H9 (cell line): Measurements from ENCODE around the gene ADAM33. TPM values are rescaled to one million over a fixed set of nuclear protein-coding genes. Genes with fewer than 3 reads are reported as not detected.

Experiments
- DNase-seq: peaks from one replicate; pipeline ENCODE4 v3.0.0-alpha.2; 2017
- H2AFZ ChIP-seq: one replicate; pipeline ENCODE4 v1.6.1; 2013; ENCODE audit warnings: mild to moderate bottlenecking, low read length, control low read depth, moderate library complexity
- H2AK5ac ChIP-seq: 2 replicates; pipeline ENCODE4 v1.6.1; 2013; ENCODE audit warnings: low read length, control low read depth, mixed read lengths; ENCODE audit not compliant: insufficient read length
- H2BK120ac ChIP-seq: one replicate; pipeline ENCODE4 v1.6.1; 2013; ENCODE audit warnings: low read depth, mild to moderate bottlenecking, low read length, control low read depth, inconsistent platforms; ENCODE audit not compliant: poor library complexity, severe bottlenecking
- H2BK12ac ChIP-seq: 2 replicates; pipeline ENCODE4 v1.6.1; 2013; ENCODE audit warnings: low read length, control low read depth, mixed read lengths, low read depth; ENCODE audit not compliant: insufficient read length
- H2BK15ac ChIP-seq: 2 replicates; pipeline ENCODE4 v1.6.1; 2013; ENCODE audit warnings: low read depth, low read length, control low read depth
- H2BK20ac ChIP-seq: one replicate; pipeline ENCODE4 v1.6.1; 2013; ENCODE audit warnings: low read depth, mild to moderate bottlenecking, low read length, control low read depth, inconsistent platforms; ENCODE audit not compliant: poor library complexity, severe bottlenecking
- H2BK5ac ChIP-seq: 2 replicates; pipeline ENCODE4 v1.6.1; 2013; ENCODE audit warnings: low read length, control low read depth, mixed read lengths; ENCODE audit not compliant: insufficient read length
- H3K14ac ChIP-seq: 2 replicates; pipeline ENCODE4 v1.6.1; 2013; ENCODE audit warnings: low read length, control low read depth; ENCODE audit not compliant: insufficient read depth
- H3K18ac ChIP-seq: 2 replicates; pipeline ENCODE4 v1.6.1; 2013; ENCODE audit warnings: low read depth, mild to moderate bottlenecking, mixed read lengths, low read length, control low read depth; ENCODE audit not compliant: insufficient read length
- H3K23ac ChIP-seq: 2 replicates; pipeline ENCODE4 v1.6.1; 2013; ENCODE audit warnings: low read length, control low read depth, mixed read lengths, low read depth; ENCODE audit not compliant: insufficient read length
- H3K23me2 ChIP-seq: 2 replicates; pipeline ENCODE4 v1.6.1; 2013; ENCODE audit warnings: low read depth, mild to moderate bottlenecking, mixed read lengths, low read length, control low read depth; ENCODE audit not compliant: insufficient read length, poor library complexity, severe bottlenecking
- H3K27ac ChIP-seq: 2 replicates; pipeline ENCODE4 v1.5.1; 2013; ENCODE audit warnings: low read length, control low read depth, mixed read lengths, low read depth; ENCODE audit not compliant: insufficient read length
- H3K27me3 ChIP-seq: 2 replicates; pipeline ENCODE4 v1.6.1; 2013; ENCODE audit warnings: low read length, control low read depth, inconsistent platforms; ENCODE audit not compliant: insufficient read depth
- H3K4ac ChIP-seq: 2 replicates; pipeline ENCODE4 v1.6.1; 2013; ENCODE audit warnings: low read depth, mild to moderate bottlenecking, control low read depth, inconsistent platforms, low read length, moderate library complexity
- H3K4me1 ChIP-seq: 2 replicates; pipeline ENCODE4 v1.6.1; 2013; ENCODE audit warnings: low read length, control low read depth, inconsistent platforms; ENCODE audit not compliant: insufficient read depth
- H3K4me2 ChIP-seq: 2 replicates; pipeline ENCODE4 v1.6.1; 2013; ENCODE audit warnings: low read length, control low read depth, mixed read lengths; ENCODE audit not compliant: insufficient read length, insufficient read depth
- H3K56ac ChIP-seq: 2 replicates; pipeline ENCODE4 v1.6.1; 2013; ENCODE audit warnings: low read depth, mild to moderate bottlenecking, mixed read lengths, low read length, control low read depth; ENCODE audit not compliant: insufficient read length
- H3K79me1 ChIP-seq: 2 replicates; pipeline ENCODE4 v1.6.1; 2013; ENCODE audit warnings: low read depth, mild to moderate bottlenecking, moderate library complexity, low read length, control low read depth, inconsistent platforms; ENCODE audit not compliant: insufficient read depth, poor library complexity, severe bottlenecking
- H3K79me2 ChIP-seq: 2 replicates; pipeline ENCODE4 v1.6.1; 2013; ENCODE audit warnings: low read length, control low read depth, inconsistent platforms; ENCODE audit not compliant: insufficient read depth
- H3K9ac ChIP-seq: 2 replicates; pipeline ENCODE4 v1.6.1; 2013; ENCODE audit warnings: low read length, control low read depth, mixed read lengths; ENCODE audit not compliant: insufficient read length; ENCODE audit errors: extremely low read depth
- H3K9me3 ChIP-seq: one replicate; pipeline ENCODE4 v1.6.1; 2013; ENCODE audit warnings: low read depth, low read length, inconsistent platforms; ENCODE audit not compliant: control insufficient read depth
- H3T11ph ChIP-seq: one replicate; pipeline ENCODE4 v1.6.1; 2013; ENCODE audit warnings: mild to moderate bottlenecking, low read length, control low read depth, inconsistent platforms
- H4K20me1 ChIP-seq: one replicate; pipeline ENCODE4 v1.6.1; 2013; ENCODE audit not compliant: control insufficient read depth, insufficient read length, insufficient read depth
- H4K5ac ChIP-seq: 2 replicates; pipeline ENCODE4 v1.6.1; 2013; ENCODE audit warnings: low read depth, mild to moderate bottlenecking, mixed read lengths, low read length, control low read depth; ENCODE audit not compliant: insufficient read length
- H4K8ac ChIP-seq: replicated peaks from 2 replicates; pipeline ENCODE4 v1.6.1; 2013; ENCODE audit warnings: low read length, control low read depth, mixed read lengths, low read depth; ENCODE audit not compliant: insufficient read length
- H4K91ac ChIP-seq: 2 replicates; pipeline ENCODE4 v1.6.1; 2013; ENCODE audit warnings: low read depth, mild to moderate bottlenecking, moderate library complexity, mixed read lengths, low read length, control low read depth; ENCODE audit not compliant: insufficient read length
- H3K27ac Mint-ChIP-seq, 3 experiments: 2 replicates in 2 of 3; 3 replicates in 1 of 3; pipeline ENCODE4 v1.8.0; 2020 to 2021; ENCODE audit warnings: mixed read lengths in 3 of 3, mild to moderate bottlenecking in 1 of 3, moderate library complexity in 1 of 3
- H3K27me3 Mint-ChIP-seq: 2 replicates; pipeline ENCODE4 v1.8.0; 2021; ENCODE audit warnings: low read depth, mild to moderate bottlenecking, moderate library complexity, mixed read lengths
- H3K36me3 Mint-ChIP-seq, 3 experiments: 2 replicates in 2 of 3; 3 replicates in 1 of 3; pipeline ENCODE4 v1.8.0; 2020 to 2021; ENCODE audit warnings: low read depth in 3 of 3, mixed read lengths in 3 of 3; ENCODE audit not compliant: insufficient read depth in 1 of 3
- H3K4me1 Mint-ChIP-seq, 2 experiments: 2 replicates each; pipeline ENCODE4 v1.8.0; 2020; ENCODE audit warnings: mixed read lengths in 2 of 2
- H3K4me3 Mint-ChIP-seq, 2 experiments: 2 replicates in 1 of 2; 3 replicates in 1 of 2; pipeline ENCODE4 v1.8.0; 2020 to 2021; ENCODE audit warnings: mild to moderate bottlenecking in 2 of 2, mixed read lengths in 2 of 2, moderate library complexity in 1 of 2
- H3K9me3 Mint-ChIP-seq, 2 experiments: 2 replicates in 1 of 2; 3 replicates in 1 of 2; pipeline ENCODE4 v1.8.0; 2020; ENCODE audit warnings: mild to moderate bottlenecking in 2 of 2, mixed read lengths in 2 of 2, moderate library complexity in 1 of 2
- WGBS: extraction: QIAGEN DNeasy Blood & Tissue Kit; methylation state at CpG from one replicate; pipeline ENCODE4 v1.1.7; 2013; ENCODE audit warnings: missing lambda C conversion rate, low lambda C conversion rate, mixed read lengths; ENCODE audit not compliant: insufficient read length; ENCODE audit errors: extremely low coverage; 5-methylcytosine and 5-hydroxymethylcytosine counted together
- total RNA-seq: library from RNA; stranded (reverse); gene quantifications from 2 replicates; pipeline ENCODE4 v1.2.1, GENCODE V29; 2021
- TF ChIP-seq, protein P1 (sequence below): fragments of 200-600 bp; sonication (generic); conservative IDR thresholded peaks from 3 replicates; pipeline ENCODE4 v1.8.0; 2021; ENCODE audit warnings: antibody characterized with exemption, mild to moderate bottlenecking

Gene ADAM33
- total RNA-seq, 1 experiment from 2014 or later = 4.0 TPM

DNA sequence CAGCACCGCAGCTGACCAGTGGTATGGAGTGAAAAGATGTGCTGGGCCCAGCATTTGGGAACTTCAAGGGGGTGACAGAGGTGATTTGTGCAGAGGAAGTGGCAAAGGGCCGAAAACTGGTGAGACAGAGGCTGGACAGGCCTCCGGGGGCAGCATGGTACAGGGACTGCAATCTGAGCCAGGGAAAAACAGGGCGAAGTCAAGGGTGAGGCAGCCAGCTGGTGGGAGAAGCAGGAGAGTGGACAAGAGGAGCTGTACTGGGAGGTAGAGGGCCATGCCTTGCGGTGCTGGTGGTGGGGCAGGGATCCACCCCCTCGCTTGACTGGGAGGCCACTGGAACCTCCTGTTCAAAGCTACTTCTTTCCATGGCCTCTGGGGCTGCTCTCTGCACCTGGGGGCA lies 11.3 kb downstream of the ADAM33 start:
- no peak overlapping the region for H2BK20ac ChIP-seq
- H3K4me1 ChIP-seq = no peaks in the 10 kb centered on the region
- H3K4ac ChIP-seq = no peak overlapping the region
- H3K79me1 ChIP-seq = no peaks in the 10 kb centered on the region
- Mint-ChIP-seq H3K36me3 (0 out of 7 replicates have a peak, but pooled peaks cover 0 to 3% (median 0%) of the 10 kb centered on the region in 3 experiments), H3K27ac (peak overlapping the region in 2 of 3 experiments; percentile 34 to 76; a peak in 3 of 7 replicates), H3K4me1 (peaks cover 16 to 26% of the 10 kb centered on the region in 2 experiments), H3K4me3 (no peak overlapping the region), H3K9me3 (peaks cover 0 to 4% of the 10 kb centered on the region in 2 experiments; a peak in 1 of 5 replicates), H3K27me3 (peaks cover 25% of the 10 kb centered on the region)
- H3K9me3 ChIP-seq = no peaks in the 10 kb centered on the region
- no peak overlapping the region for H2AK5ac ChIP-seq
- peak; percentile 60 for DNase-seq
- no peak overlapping the region; the same call in 1 of the 2 replicates for H3K14ac ChIP-seq
- H4K5ac ChIP-seq = no peak overlapping the region
- no peaks in the 10 kb centered on the region for H4K20me1 ChIP-seq
- H4K8ac ChIP-seq = no peak overlapping the region
- no CpG with 5 or more reads among the region's 6 CpGs for WGBS
- no peak overlapping the region for H2AFZ ChIP-seq
- H3K9ac ChIP-seq = no peak overlapping the region
- H2BK5ac ChIP-seq = no peak overlapping the region
- no peak overlapping the region for H4K91ac ChIP-seq
- 0 out of 2 replicates have a peak, but pooled peaks cover 2% of the 10 kb centered on the region for H3K27me3 ChIP-seq
- H3K79me2 ChIP-seq = no peaks in the 10 kb centered on the region
- TF ChIP-seq, protein P1, sequence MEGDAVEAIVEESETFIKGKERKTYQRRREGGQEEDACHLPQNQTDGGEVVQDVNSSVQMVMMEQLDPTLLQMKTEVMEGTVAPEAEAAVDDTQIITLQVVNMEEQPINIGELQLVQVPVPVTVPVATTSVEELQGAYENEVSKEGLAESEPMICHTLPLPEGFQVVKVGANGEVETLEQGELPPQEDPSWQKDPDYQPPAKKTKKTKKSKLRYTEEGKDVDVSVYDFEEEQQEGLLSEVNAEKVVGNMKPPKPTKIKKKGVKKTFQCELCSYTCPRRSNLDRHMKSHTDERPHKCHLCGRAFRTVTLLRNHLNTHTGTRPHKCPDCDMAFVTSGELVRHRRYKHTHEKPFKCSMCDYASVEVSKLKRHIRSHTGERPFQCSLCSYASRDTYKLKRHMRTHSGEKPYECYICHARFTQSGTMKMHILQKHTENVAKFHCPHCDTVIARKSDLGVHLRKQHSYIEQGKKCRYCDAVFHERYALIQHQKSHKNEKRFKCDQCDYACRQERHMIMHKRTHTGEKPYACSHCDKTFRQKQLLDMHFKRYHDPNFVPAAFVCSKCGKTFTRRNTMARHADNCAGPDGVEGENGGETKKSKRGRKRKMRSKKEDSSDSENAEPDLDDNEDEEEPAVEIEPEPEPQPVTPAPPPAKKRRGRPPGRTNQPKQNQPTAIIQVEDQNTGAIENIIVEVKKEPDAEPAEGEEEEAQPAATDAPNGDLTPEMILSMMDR = peak; percentile 51
- no peak overlapping the region for H2BK12ac ChIP-seq
- H3K27ac ChIP-seq = no peak overlapping the region
- no peak overlapping the region for H3K56ac ChIP-seq
- H2BK15ac ChIP-seq = no peak overlapping the region
- H3K23ac ChIP-seq = no peak overlapping the region
- no peak overlapping the region for H3K18ac ChIP-seq
- no peak overlapping the region for H2BK120ac ChIP-seq
- no peak overlapping the region for H3K4me2 ChIP-seq
- H3T11ph ChIP-seq = no peak overlapping the region
- H3K23me2 ChIP-seq = no peaks in the 10 kb centered on the region
